Vagina (tissue), 2 donors: ENCODE data around the gene AKAP13.
"Not testable (repeated sequence)": the region's sequence is repeated elsewhere in the genome, so short reads cannot be mapped to it uniquely, and the experiment has no call there.

Source experiments
- CTCF ChIP-seq, 3 experiments: fragments of 450-650 bp in 2 of 3; fragments of 200-600 bp in 1 of 3; sonication (generic) in 1 of 3; IDR thresholded peaks; one replicate each; pipeline ENCODE4 v1.5.1; 2017 to 2019; ENCODE audit warnings: antibody characterized with exemption in 3 of 3, mild to moderate bottlenecking in 2 of 3, moderate library complexity in 2 of 3
- POLR2A ChIP-seq, 2 donors: fragments of 450-650 bp; IDR thresholded peaks; one replicate each; pipeline ENCODE4 v1.6.1; 2017; ENCODE audit warnings: antibody characterized with exemption in 2 of 2, mild to moderate bottlenecking in 2 of 2, moderate library complexity in 2 of 2
- POLR2AphosphoS5 ChIP-seq, 2 donors: sonication (generic); formaldehyde crosslinking; IDR thresholded peaks; one replicate each; pipeline ENCODE4 v1.9.0; 2017; ENCODE audit warnings: antibody characterized with exemption in 2 of 2, mild to moderate bottlenecking in 2 of 2, low read depth in 1 of 2; ENCODE audit not compliant: insufficient read depth in 1 of 2

GRCh38 chr15:85344241-85344640 is 36.2 kb upstream of the AKAP13 start:
- TF ChIP-seq CTCF (IDR thresholded peaks at IDR 0.05); POLR2A (IDR thresholded peaks at IDR 0.05); POLR2AphosphoS5 (IDR thresholded peaks at IDR 0.05; ENCODE audit: insufficient read depth in 1 of 2, low read depth in 1 of 2): not testable (repeated sequence)
